GM18517 (cell line): ENCODE results near the gene KLK2.
"Not testable (repeated sequence)": the region's sequence is repeated elsewhere in the genome, so short reads cannot be mapped to it uniquely, and the experiment has no call there.

Experiments
- ATAC-seq: cut with Tn5 transposase; IDR thresholded peaks from one replicate; pipeline ENCODE4 v1.9.1; 2021; ENCODE audit warnings: mild to moderate bottlenecking, moderate library complexity; ENCODE audit not compliant: unreplicated experiment

KLK2 gene

DNA sequence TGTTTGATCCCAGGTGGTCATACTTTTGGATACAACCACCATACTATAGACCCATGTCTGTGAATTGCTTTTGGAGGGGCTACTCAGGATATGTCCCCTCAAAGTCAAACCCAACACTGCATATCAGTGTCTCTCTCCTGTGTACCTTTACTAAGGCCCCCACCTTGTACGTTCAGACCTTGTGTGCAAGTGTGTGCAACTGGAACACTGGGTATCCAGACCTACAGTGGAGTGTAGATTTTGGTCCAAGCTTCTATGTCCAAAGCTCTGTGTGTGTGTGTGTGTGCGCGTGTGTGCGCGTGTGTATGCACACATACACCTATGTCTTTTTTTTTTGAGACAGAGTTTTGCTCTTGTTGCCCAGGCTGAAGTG, 18.0 kb downstream of the KLK2 start:
- ATAC-seq = no peak

- no peak for ATAC-seq
These were observed 20.0 kb downstream of the KLK2 start for GRCh38 chr19:50893047-50893736.

DNA sequence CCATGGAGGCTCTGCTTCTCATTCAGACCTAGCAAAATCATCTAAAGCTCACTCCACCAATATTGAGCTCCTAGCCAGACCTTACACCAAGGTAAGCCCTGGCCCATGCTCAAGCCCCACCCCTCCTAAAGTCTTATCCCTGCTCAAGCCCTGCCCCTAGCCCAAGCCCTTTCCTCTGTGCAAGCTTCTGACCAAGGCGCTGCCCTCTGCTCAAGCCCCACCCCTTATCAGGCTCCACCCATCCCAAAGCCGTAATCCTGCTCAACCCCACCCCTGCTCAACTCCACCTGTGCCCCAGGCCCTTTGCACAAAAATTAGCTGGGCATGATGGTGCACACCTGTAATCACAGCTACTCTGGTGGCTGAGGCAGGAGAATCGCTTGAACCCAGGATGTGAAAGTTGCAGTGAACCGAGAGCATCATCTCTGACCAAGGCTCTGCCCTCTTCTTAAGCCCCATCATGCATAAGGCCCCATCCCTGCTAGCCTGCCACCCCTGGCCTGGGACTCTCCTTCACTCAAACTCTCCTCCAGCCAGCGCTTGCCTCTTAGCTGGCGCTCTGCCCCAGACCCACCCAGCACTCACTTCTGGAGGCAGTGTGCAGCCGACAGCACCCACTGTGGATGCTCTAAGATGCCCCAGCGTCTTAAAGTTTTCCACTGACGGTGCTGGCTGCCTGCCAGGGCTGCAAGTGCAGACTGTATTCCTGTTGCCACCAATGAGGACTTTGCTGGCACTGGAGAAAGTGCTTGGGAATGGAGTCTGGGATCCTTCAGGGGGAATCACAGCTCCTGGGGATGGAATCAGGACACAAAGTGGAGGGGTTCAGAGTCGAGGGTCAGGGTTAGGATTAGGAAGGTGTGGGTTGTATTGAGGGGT, 21.5 kb downstream of the KLK2 start:
- no peak for ATAC-seq

DNA sequence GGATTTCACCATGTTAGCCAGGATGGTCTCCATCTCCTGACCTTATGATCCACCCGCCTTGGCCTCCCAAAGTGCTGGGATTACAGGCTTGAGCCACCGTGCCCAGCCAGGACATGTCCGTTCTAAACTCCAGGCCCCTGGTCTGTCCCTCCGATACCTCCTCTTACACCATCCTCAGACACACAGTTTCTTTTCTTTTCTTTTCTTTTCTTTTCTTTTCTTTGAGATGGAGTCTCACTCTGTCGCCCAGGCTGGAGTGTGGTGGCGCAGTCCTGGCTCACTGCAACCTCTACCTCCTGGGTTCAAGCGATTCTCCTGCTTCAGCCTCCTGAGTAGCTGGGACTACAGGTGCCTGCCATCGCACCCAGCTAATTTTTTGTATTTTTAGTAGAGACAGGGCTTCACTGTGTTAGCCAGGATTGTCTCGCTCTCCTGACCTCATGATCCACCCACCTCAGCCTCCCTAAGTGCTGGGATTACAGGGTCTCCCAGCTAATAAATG, 22.9 kb downstream of the KLK2 start:
- ATAC-seq = not testable (repeated sequence)

GRCh38 chr19:50896591-50897190, 23.5 kb downstream of the KLK2 start:
- peak; percentile 83 for ATAC-seq

GRCh38 chr19:50897191-50897607, 24.0 kb downstream of the KLK2 start:
- peak; percentile 26 for ATAC-seq

DNA sequence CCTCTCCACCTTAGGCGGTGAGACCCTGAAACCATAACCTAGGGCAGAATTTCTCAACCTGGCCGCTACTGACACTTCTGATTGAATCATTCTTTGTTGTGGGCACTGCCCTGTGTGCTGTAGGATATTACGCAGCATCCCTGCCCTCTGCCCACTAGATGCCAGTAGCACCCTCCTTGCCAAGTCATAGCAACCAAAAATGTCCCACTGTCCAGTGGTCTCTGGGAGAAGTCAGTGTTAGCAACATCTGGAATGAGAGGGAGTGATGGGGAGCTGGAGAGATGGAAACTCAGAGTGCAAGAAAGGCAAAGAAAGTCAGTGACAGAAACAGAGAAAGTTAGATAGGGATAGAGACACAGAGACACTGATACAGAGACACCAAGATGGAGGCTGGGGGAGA, 24.4 kb downstream of the KLK2 start:
- no peak for ATAC-seq

DNA sequence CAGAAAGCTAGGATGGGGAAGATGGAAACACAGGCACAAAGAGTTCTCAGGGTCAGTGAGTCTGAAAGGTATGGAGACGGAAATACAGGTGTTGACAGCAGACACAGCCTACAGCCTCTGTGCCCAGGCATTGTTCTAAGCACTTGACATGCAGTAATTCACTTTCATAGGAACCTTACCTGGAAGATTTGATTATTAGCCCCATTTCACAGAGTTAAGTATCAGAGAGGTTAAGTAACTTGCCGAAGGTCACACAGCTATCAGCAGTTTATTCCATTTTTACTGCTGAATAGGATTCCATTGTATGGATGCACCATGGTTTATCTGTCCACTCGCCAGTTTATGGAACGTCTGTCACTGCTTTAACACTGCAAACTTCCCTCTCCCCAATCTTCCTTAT, 24.8 kb downstream of the KLK2 start:
- no peak for ATAC-seq

GRCh38 chr19:50899569-50899968, 26.3 kb downstream of the KLK2 start:
- no peak for ATAC-seq

- ATAC-seq = no peak
These were observed 29.4 kb downstream of the KLK2 start for GRCh38 chr19:50902640-50903039.

DNA sequence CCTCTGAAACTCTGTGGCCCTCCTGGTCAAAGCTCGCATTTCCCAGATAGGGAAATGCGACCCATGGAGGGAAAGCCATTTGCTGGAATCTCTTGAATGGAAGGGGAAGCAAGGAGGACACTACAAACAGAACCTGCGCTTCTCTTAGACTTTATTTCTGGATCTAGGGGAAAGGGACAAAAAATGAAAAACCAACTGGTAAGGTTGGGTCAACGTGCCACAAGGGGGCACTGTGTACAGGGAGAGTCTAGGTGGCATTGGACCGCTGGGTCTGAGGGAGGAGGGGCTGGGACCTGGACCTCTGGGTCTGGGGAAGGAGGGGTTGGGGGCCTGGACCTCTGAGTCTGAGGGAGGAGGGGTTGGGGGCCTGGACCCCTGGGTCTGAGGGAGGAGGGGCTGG, 33.0 kb downstream of the KLK2 start:
- no peak for ATAC-seq

DNA sequence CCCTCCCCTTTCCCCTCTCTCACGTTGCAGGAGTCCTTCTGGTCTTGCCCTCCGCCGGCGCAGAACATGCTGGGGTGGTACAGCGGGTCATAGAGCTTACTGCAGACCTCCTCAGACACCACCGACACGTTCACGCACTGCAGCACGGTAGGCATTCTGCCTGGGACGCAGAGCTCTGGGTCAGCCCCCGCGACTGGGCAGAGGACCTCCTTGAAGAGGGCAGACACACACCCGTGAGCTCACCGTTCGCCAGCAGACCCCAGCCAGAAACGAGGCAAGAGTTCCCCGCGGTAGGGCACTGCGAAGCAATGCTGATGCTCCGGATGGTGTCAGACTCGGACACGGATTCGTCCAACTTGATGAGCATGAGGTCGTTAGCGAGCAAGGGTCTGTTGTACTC, 35.1 kb downstream of the KLK2 start:
- no peak for ATAC-seq

- ATAC-seq = no peak
These were observed 36.2 kb downstream of the KLK2 start for GRCh38 chr19:50909240-50910070.

DNA sequence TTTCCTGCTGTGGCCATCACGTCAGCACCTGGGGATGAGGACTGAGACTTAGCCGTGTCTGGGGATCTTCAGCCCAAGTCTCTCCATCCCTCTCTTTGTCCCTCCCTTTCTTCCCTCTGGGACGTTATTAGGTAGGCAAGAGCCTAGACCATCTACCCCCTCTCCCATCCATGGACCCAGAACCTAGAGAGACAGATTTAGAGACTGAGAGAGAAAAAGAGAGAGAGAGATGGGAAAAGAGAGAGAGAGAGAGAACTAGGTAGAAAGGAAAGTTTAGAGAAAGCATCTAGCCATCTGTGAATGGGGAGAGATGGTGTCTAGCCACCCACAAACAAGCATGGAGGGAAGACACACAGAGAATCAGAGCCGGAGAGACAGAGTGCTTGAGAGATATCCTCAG, 37.5 kb downstream of the KLK2 start:
- no peak for ATAC-seq

DNA sequence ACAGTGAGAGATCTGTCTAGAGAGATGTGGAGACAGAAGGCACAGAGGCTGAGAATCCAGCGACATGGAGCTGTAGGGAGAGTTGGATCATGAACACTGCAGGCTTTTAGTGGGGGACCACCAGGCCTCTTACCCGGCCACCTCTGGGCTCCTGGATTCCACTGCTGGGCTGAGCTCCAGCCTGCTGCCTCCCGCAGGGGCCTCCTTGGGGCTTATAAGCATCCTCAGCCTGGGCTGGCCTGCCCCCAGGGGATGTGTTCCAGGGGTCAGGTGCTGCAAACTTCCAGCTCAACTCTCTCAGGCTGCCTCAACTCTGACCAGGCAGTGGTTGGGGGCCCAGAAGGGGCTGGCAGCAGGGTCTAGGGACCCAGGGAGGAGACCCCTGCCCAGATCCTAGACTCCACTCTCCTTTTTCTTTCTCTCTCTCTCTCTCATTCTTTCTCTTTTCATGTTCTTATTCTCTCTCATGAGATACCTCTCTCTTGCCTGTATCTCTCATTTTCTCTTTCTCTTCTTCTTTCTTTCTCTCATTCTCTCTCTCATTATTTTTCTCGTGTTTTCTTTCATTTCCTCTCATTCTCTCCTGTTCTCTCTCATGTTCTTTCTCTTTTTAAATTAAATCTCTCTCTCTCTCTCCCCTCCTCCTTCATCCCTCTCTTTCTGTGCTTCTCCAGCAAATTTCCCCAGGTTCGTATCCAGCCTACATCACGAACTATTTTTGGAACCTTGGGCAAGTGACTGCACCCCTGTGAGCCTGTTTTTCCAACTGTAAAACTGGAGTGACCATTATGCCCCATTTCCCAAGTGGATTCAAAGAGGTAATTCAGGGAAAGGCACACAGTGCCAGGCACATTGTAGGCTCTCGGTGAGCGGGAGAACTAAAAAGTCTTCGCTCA, 38.2 kb downstream of the KLK2 start, which contains the start of gene KLK4:
TSS of gene KLK4 (minus strand) at position 190 of the 896 bp plus-strand sequence. CDS start 657 bp downstream, outside the sequence.
- ATAC-seq = no peak

- no peak for ATAC-seq
These were observed 38.9 kb downstream of the KLK2 start for GRCh38 chr19:50912102-50912599.

GRCh38 chr19:50912727-50913716, 39.8 kb downstream of the KLK2 start:
- no peak for ATAC-seq

DNA sequence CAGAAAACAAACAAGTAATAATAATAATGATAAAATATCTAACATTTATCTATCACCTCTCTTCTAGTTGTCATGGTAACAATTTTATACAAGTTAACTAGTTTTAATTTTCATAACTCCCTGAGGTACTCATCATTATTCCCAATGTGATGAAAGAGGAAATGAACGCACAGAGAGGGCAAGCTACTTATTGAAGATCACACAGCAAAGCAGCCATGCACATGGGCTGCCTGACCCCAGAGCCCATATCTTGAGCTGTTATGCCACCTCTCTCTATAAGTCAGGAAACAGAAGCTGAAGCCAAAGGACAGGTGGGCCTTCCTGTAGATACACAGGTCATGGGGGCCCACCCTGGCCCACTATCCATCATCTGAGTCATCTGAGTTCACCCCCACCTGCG, 42.8 kb downstream of the KLK2 start:
- ATAC-seq = no peak
